ENCODE measurements around the gene PDE4C. TPM values are rescaled to one million over a fixed set of nuclear protein-coding genes. Genes with fewer than 3 reads are reported as not detected.
A peak's percentile ranks its signal among the peaks of the same experiment; 100 is the strongest.

PDE4C gene
- under 1 TPM; under 0.01 to 0.26 TPM for total RNA-seq

- Histone ChIP-seq H3K4me1 (peaks cover 26% of the 10 kb centered on the region), H3K27ac (no peak within 1 kb of the TSS), H3K4me3 (no peak within 1 kb of the TSS), H3K36me3 (replicated peaks in 1 of 2; ENCODE audit: insufficient read depth in 1 of 2, low read depth in 2 of 2) (no peaks in the 10 kb centered on the region), H3K9me3 (no peaks in the 10 kb centered on the region), H3K27me3 (peaks cover 0 to 13% of the 10 kb centered on the region in 2 donors)
- intact Hi-C loops (cut with DNase I), result no loop called here
- 5 to 7% methylated on average over 18 to 51 of the region's 51 CpGs for WGBS, 2 donors
- TF ChIP-seq POLR2A (IDR thresholded peaks at IDR 0.05) (no peak), CTCF (IDR thresholded peaks at IDR 0.05) (no peak)
- ATAC-seq (no peak), DNase-seq (no peak)
Measured at GRCh38 chr19:18225702-18226468, at the start of gene PDE4C. TSS of gene PDE4C (minus strand) at chr19:18226438. CDS start at chr19:18226415, 23 bp downstream.

- peaks cover 58% of the 10 kb centered on the region for H3K4me1 ChIP-seq
- TF ChIP-seq CTCF (IDR thresholded peaks at IDR 0.05) (peak in 2 of 7 experiments; percentile 25 to 34), POLR2A (IDR thresholded peaks at IDR 0.05) (peak; percentile 32 to 57 (median 42))
- WGBS, 2 donors, result 5 to 22% methylated on average over 11 to 13 of the region's 13 CpGs
- ATAC-seq (peak; percentile 82), DNase-seq (peak; percentile 91 to 95 (median 94))
- H3K27me3 ChIP-seq, result no peaks in the 10 kb centered on the region
- no peak overlapping the region for H3K4me3 ChIP-seq
- peaks cover 6 to 7% of the 10 kb centered on the region in 2 donors for H3K36me3 ChIP-seq (replicated peaks in 1 of 2; ENCODE audit: insufficient read depth in 1 of 2, low read depth in 2 of 2)
- no peaks in the 10 kb centered on the region for H3K9me3 ChIP-seq
- H3K27ac ChIP-seq, result peak overlapping the region; percentile 55 to 85 (median 79)
- intact Hi-C loops (cut with DNase I), result loop anchor here (10.0 kb wide), 1 partner anchor 60 kb away; no protein-coding TSS in a partner anchor
Measured at GRCh38 chr19:18274781-18275356, 48.6 kb upstream of the PDE4C start.

- intact Hi-C loops (cut with DNase I), result loop anchor here (10.0 kb wide), 1 partner anchor 61 kb away; no protein-coding TSS in a partner anchor
- WGBS, 2 donors, result 66 to 68% methylated on average over 6 to 8 of the region's 9 CpGs
- no peaks in the 10 kb centered on the region for H3K27me3 ChIP-seq
- DNase-seq (peak in 3 of 4 donors; percentile 34 to 71 (median 51)), ATAC-seq (no peak)
- peak within 1 kb of the TSS; percentile 55 to 85 (median 79) for H3K27ac ChIP-seq
- H3K4me1 ChIP-seq, result peaks cover 58% of the 10 kb centered on the region
- H3K36me3 ChIP-seq (replicated peaks in 1 of 2; ENCODE audit: insufficient read depth in 1 of 2, low read depth in 2 of 2), result peaks cover 6 to 7% of the 10 kb centered on the region in 2 donors
- no peak within 1 kb of the TSS for H3K4me3 ChIP-seq
- no peaks in the 10 kb centered on the region for H3K9me3 ChIP-seq
- TF ChIP-seq POLR2A (IDR thresholded peaks at IDR 0.05) (no peak), CTCF (IDR thresholded peaks at IDR 0.05) (no peak)
Measured at GRCh38 chr19:18274219-18274780, 48.1 kb upstream of the PDE4C start, which contains the start of gene IQCN. TSS of gene IQCN (minus strand) at chr19:18274452. CDS start at chr19:18269478, 4,974 bp downstream.

GRCh38 chr19:18273561-18274218 is 47.5 kb upstream of the PDE4C start:
- intact Hi-C loops (cut with DNase I), result loop anchor here (10.0 kb wide), 1 partner anchor 61 kb away; no protein-coding TSS in a partner anchor
- DNase-seq, result no peak
- 94 to 95% methylated on average over 12 to 13 of the region's 13 CpGs for WGBS, 2 donors
- H3K4me3 ChIP-seq, result no peak overlapping the region
- TF ChIP-seq CTCF (IDR thresholded peaks at IDR 0.05), result no peak
- no peak for TF ChIP-seq POLR2A (IDR thresholded peaks at IDR 0.05)
- no peak for ATAC-seq
- no peaks in the 10 kb centered on the region for H3K27me3 ChIP-seq
- peaks cover 53% of the 10 kb centered on the region for H3K4me1 ChIP-seq
- peak overlapping the region in 3 of 4 donors; percentile 55 to 85 (median 83) for H3K27ac ChIP-seq
- peaks cover 2 to 4% of the 10 kb centered on the region in 2 donors for H3K36me3 ChIP-seq (replicated peaks in 1 of 2; ENCODE audit: insufficient read depth in 1 of 2, low read depth in 2 of 2)
- H3K9me3 ChIP-seq, result no peaks in the 10 kb centered on the region

Data from body of pancreas (tissue), 4 donors.